Ovary (tissue), 3 donors: ENCODE results near the gene CCNB2.

Experiments
- CTCF ChIP-seq, 3 donors: fragments of 450-650 bp in 2 of 3; fragments of 200-600 bp in 1 of 3; IDR thresholded peaks; one replicate each; pipeline versions ENCODE4 v1.5.1 to v1.8.0; 2016 to 2022; ENCODE audit warnings: antibody characterized with exemption in 3 of 3, mild to moderate bottlenecking in 1 of 3
- EP300 ChIP-seq: sonication (generic); formaldehyde crosslinking; IDR thresholded peaks from one replicate; pipeline ENCODE4 v1.6.1; 2017; ENCODE audit warnings: antibody characterized with exemption
- POLR2A ChIP-seq: fragments of 450-650 bp; IDR thresholded peaks from one replicate; pipeline ENCODE4 v1.6.1; 2017; ENCODE audit warnings: antibody characterized with exemption, mild to moderate bottlenecking, moderate library complexity
- donor health status: DM: no; HTN: no; CAD: no.

- TF ChIP-seq POLR2A (no peak), CTCF (IDR thresholded peaks at IDR 0.05) (no peak), EP300 (no peak)
Measured at GRCh38 chr15:59166601-59167265, 61.8 kb downstream of the CCNB2 start.
